K562 (cell line): ENCODE data around the gene SIK1. TPM values are rescaled to one million over a fixed set of nuclear protein-coding genes. Genes with fewer than 3 reads are reported as not detected.

Experiments
- ATAC-seq: fragments of 200-7000 bp; cut with Tn5 transposase; 3 replicates; pipeline ENCODE4 v1.9.1; 2020; ENCODE audit warnings: moderate library complexity
- BruUV-seq: library from RNA; stranded (reverse); fragments of 400-500 nt; replicated peaks from 2 replicates; lab custom pipeline; 2021; lab: Mats Ljungman, UMichigan
- CTCF ChIA-PET: fragments of 300-600 bp; formaldehyde crosslinking; extraction: SDS; loops from one replicate; lab custom pipeline; 2021; ENCODE audit warnings: low intra/inter-chr PET ratio; lab: Yijun Ruan, JAX
- POLR2A ChIA-PET: fragments of 300-600, 350-650 bp; sonication (Branson Sonifier 250); formaldehyde crosslinking; extraction: SDS; loops from one replicate; lab custom pipeline; 2021; ENCODE audit warnings: antibody characterized with exemption, inconsistent platforms; lab: Yijun Ruan, JAX
- DNase-seq, 4 experiments: peaks; one replicate each; pipeline versions ENCODE4 v3.0.0 to v3.0.0-alpha.2; 2011 to 2018; ENCODE audit warnings: low spot score in 3 of 4, mixed read lengths in 3 of 4; ENCODE audit errors: extremely low read depth in 1 of 4
- FAIRE-seq: peaks from 2 replicates; lab custom pipeline; 2011; peaks lifted over from hg19 to GRCh38; lab: Jason Lieb, UNC
- H2AFZ ChIP-seq: 2 replicates; pipeline ENCODE4 v1.6.0; 2011; ENCODE audit warnings: low read depth, low read length, control low read depth, inconsistent platforms
- H3K27ac ChIP-seq: fragments of 200-600 bp; 3 replicates; pipeline ENCODE4 v1.8.0; 2011; ENCODE audit warnings: low read depth, mild to moderate bottlenecking, control low read depth, inconsistent platforms, low read length, moderate library complexity, mixed read lengths; ENCODE audit errors: extremely low read depth
- H3K27me3 ChIP-seq, 2 experiments: fragments of 300-600 bp in 1 of 2; 2 replicates in 1 of 2; 3 replicates in 1 of 2; pipeline versions ENCODE4 v1.6.0 to v1.8.0; 2011; ENCODE audit warnings: inconsistent platforms in 2 of 2, low read length in 2 of 2, mild to moderate bottlenecking in 1 of 2, mixed read lengths in 1 of 2, moderate library complexity in 1 of 2; ENCODE audit not compliant: control insufficient read depth in 2 of 2, insufficient read depth in 2 of 2
- H3K36me3 ChIP-seq: fragments of 300-600 bp; 3 replicates; pipeline ENCODE4 v1.8.0; 2011; ENCODE audit warnings: mild to moderate bottlenecking, low read length, inconsistent platforms; ENCODE audit not compliant: control insufficient read depth, insufficient read depth
- H3K4me1 ChIP-seq, 2 experiments: fragments of 200-600 bp in 1 of 2; replicated peaks in 1 of 2; 2 replicates in 1 of 2; 3 replicates in 1 of 2; pipeline versions ENCODE4 v1.5.1 to v1.8.0; 2011; ENCODE audit warnings: inconsistent platforms in 2 of 2, low read length in 2 of 2, mild to moderate bottlenecking in 1 of 2, mixed read lengths in 1 of 2, moderate library complexity in 1 of 2; ENCODE audit not compliant: control insufficient read depth in 2 of 2, insufficient read depth in 2 of 2
- H3K4me2 ChIP-seq: 2 replicates; pipeline ENCODE4 v1.6.1; 2011; ENCODE audit warnings: low read length, control low read depth, inconsistent platforms, mixed read lengths; ENCODE audit not compliant: insufficient read depth
- H3K4me3 ChIP-seq: fragments of 200-600 bp; sonication (generic), shearing (Covaris generic); 2 replicates; pipeline ENCODE4 v1.5.1; 2016; ENCODE audit warnings: control low read depth, inconsistent platforms
- H3K79me2 ChIP-seq: fragments of 200-600 bp; 3 replicates; pipeline ENCODE4 v1.8.0; 2011; ENCODE audit warnings: low read length, inconsistent platforms; ENCODE audit not compliant: control insufficient read depth, insufficient read depth
- H3K9ac ChIP-seq, 2 experiments: 2 replicates each; pipeline versions ENCODE4 v1.6.0 to v1.6.1; 2011; ENCODE audit warnings: low read depth in 2 of 2, low read length in 2 of 2, control low read depth in 1 of 2, inconsistent platforms in 1 of 2, mild to moderate bottlenecking in 1 of 2, mixed read lengths in 1 of 2; ENCODE audit not compliant: insufficient read depth in 1 of 2
- H3K9me1 ChIP-seq: one replicate; pipeline ENCODE4 v1.6.0; 2011; ENCODE audit warnings: inconsistent platforms, mild to moderate bottlenecking, low read length, moderate library complexity; ENCODE audit not compliant: control insufficient read depth, insufficient read depth
- H3K9me3 ChIP-seq: replicated peaks from 2 replicates; pipeline ENCODE4 v1.5.1; 2011; ENCODE audit warnings: low read depth, low read length, inconsistent platforms; ENCODE audit not compliant: control insufficient read depth, insufficient read depth
- H4K20me1 ChIP-seq: replicated peaks from 2 replicates; pipeline ENCODE4 v1.6.1; 2011; ENCODE audit warnings: low read length, inconsistent platforms, mixed read lengths; ENCODE audit not compliant: control insufficient read depth, insufficient read depth
- ATF3 ChIP-seq, 2 experiments: fragments of 450-650 bp in 1 of 2; sonication (generic) in 1 of 2; formaldehyde crosslinking in 1 of 2; IDR thresholded peaks in 1 of 2; conservative IDR thresholded peaks in 1 of 2; 2 replicates each; pipeline versions ENCODE4 v1.6.1 to v1.8.1; 2016 to 2023; ENCODE audit warnings: mild to moderate bottlenecking in 2 of 2, moderate library complexity in 2 of 2, inconsistent platforms in 1 of 2, missing genetic modification reagents in 1 of 2
- BHLHE40 ChIP-seq: IDR thresholded peaks from 2 replicates; pipeline ENCODE4 v1.6.1; 2011; ENCODE audit warnings: low read length, improper control_type of control experiment
- FOSL1 ChIP-seq: fragments of 200-800 bp; sonication (Bioruptor generic); conservative IDR thresholded peaks from 2 replicates; pipeline ENCODE4 v1.6.1; 2016; ENCODE audit warnings: missing genetic modification characterization, missing compliant biosample characterization
- FOXP1 ChIP-seq: sonication (generic); formaldehyde crosslinking; IDR thresholded peaks from 2 replicates; pipeline ENCODE4 v1.8.0; 2022; ENCODE audit warnings: mild to moderate bottlenecking, missing genetic modification reagents
- HMBOX1 ChIP-seq: sonication (generic); IDR thresholded peaks from 2 replicates; pipeline ENCODE4 v1.6.1; 2016
- IRF2 ChIP-seq: sonication (generic); formaldehyde crosslinking; IDR thresholded peaks from 2 replicates; pipeline ENCODE4 v1.8.1; 2022; ENCODE audit warnings: mild to moderate bottlenecking, missing genetic modification reagents
- JUN ChIP-seq, 2 experiments: sonication (generic) in 1 of 2; formaldehyde crosslinking in 1 of 2; IDR thresholded peaks; 2 replicates each; pipeline versions ENCODE4 v1.6.1 to v1.8.0; 2012 to 2022; ENCODE audit warnings: borderline replicate concordance in 2 of 2, mild to moderate bottlenecking in 2 of 2, improper control_type of control experiment in 1 of 2, low read depth in 1 of 2, low read length in 1 of 2, missing genetic modification reagents in 1 of 2
- JUNB ChIP-seq: fragments of 450-650 bp; formaldehyde crosslinking; conservative IDR thresholded peaks from 2 replicates; pipeline ENCODE4 v1.4.0; 2020; ENCODE audit warnings: mild to moderate bottlenecking
- JUND ChIP-seq, 2 experiments: IDR thresholded peaks; 2 replicates in 1 of 2; 3 replicates in 1 of 2; pipeline ENCODE4 v1.6.1; 2011; ENCODE audit warnings: borderline replicate concordance in 2 of 2, low read depth in 2 of 2, low read length in 2 of 2, improper control_type of control experiment in 1 of 2, missing biosample characterization in 1 of 2, missing genetic modification characterization in 1 of 2, missing genetic modification reagents in 1 of 2
- KLF6 ChIP-seq: fragments of 250-450 bp; sonication (Bioruptor Pico); IDR thresholded peaks from 2 replicates; pipeline ENCODE4 v1.4.0; 2020; ENCODE audit warnings: mild to moderate bottlenecking, moderate library complexity, borderline replicate concordance
- NR4A1 ChIP-seq, 2 experiments: fragments of 250-450 bp in 1 of 2; fragments of 450-650 bp in 1 of 2; sonication (Bioruptor Pico) in 1 of 2; IDR thresholded peaks; 2 replicates each; pipeline versions ENCODE4 v1.4.0 to v1.6.1; 2016 to 2020; ENCODE audit warnings: mild to moderate bottlenecking in 2 of 2, missing compliant biosample characterization in 1 of 2, missing genetic modification characterization in 1 of 2, moderate library complexity in 1 of 2
- OTX1 ChIP-seq: fragments of 450-650 bp; formaldehyde crosslinking; IDR thresholded peaks from 2 replicates; pipeline ENCODE4 v1.4.0; 2022; ENCODE audit warnings: mild to moderate bottlenecking
- ZNF668 ChIP-seq: fragments of 250-450 bp; sonication (Bioruptor Pico); IDR thresholded peaks from 2 replicates; pipeline ENCODE4 v1.8.0; 2022; ENCODE audit warnings: mild to moderate bottlenecking, inconsistent platforms
- WGBS: fragments of 100-300 bp; shearing (Covaris generic); methylation state at CpG from one replicate; pipeline ENCODE4 v1.1.6; 2016; ENCODE audit warnings: low coverage, mixed read lengths; ENCODE audit not compliant: insufficient coverage; ENCODE audit errors: missing lambda C conversion rate; 5-methylcytosine and 5-hydroxymethylcytosine counted together
- in situ Hi-C: fragments of 300-500 bp; cut with MboI; formaldehyde crosslinking; loops from 4 replicates; pipeline ENCODE4 v1.15.0; 2018; ENCODE audit warnings: inconsistent platforms, mixed read lengths
- intact Hi-C: fragments of 100-400 bp; cut with micrococcal nuclease; formaldehyde crosslinking; loops from 2 replicates; pipeline ENCODE4 v1.14.2; 2022
- polyA plus RNA-seq, 8 experiments: library from polyadenylated mRNA; depleted of rRNA in 4 of 8; stranded (reverse) in 5 of 8; unstranded in 3 of 8; fragments of >200 nt; fragmentation: Nextera tagmentation in 2 of 8; fragmentation: Illumina TruSeq in 1 of 8; extraction: Ambion mirVana in 2 of 8; extraction: Trizol in 1 of 8; gene quantifications; 2 replicates each; pipeline versions ENCODE4 v1.2.1 to v1.2.3, GENCODE V29; 2011 to 2014; ENCODE audit warnings: inconsistent platforms in 1 of 8, missing spikeins in 1 of 8
- total RNA-seq, 7 experiments: library from RNA; depleted of rRNA in 6 of 7; stranded (reverse); fragments of >200 nt in 6 of 7; fragmentation: Illumina TruSeq in 2 of 7; extraction: Trizol in 2 of 7; gene quantifications; 2 replicates each; pipeline versions ENCODE4 v1.2.1 to v1.2.3, GENCODE V29; 2011 to 2021; ENCODE audit warnings: low replicate concordance in 1 of 7

The SIK1 gene
- total and polyA plus RNA-seq, 9 of the 15 experiments (the other 6 are each of a cell fraction or from before 2014, with no cell fraction given) = 0.45 to 4.3 (median 1.8) TPM; not detected in 2

- Histone ChIP-seq H3K9ac (no peak overlapping the region), H3K9me3 (no peaks in the 10 kb centered on the region), H4K20me1 (peaks cover 15% of the 10 kb centered on the region; the same call in 1 of the 2 replicates), H3K27ac (no peak overlapping the region), H3K79me2 (no peaks in the 10 kb centered on the region), H2AFZ (no peak overlapping the region), H3K4me2 (no peak overlapping the region), H3K36me3 (no peaks in the 10 kb centered on the region), H3K27me3 (peaks cover 38 to 93% of the 10 kb centered on the region in 2 experiments), H3K4me1 (peaks cover 0 to 21% of the 10 kb centered on the region in 2 experiments; a peak in 2 of 5 replicates), H3K9me1 (peaks cover under 1% of the 10 kb centered on the region), H3K4me3 (no peak overlapping the region)
- in situ Hi-C loops (no loop called here), intact Hi-C loops (no loop called here)
- WGBS = 2% methylated on average over 12 of the region's 14 CpGs
- DNase-seq (no peak), FAIRE-seq (no peak), ATAC-seq (no peak)
- CTCF ChIA-PET = no interaction called here
- no TSS peak for BruUV-seq
- POLR2A ChIA-PET = no interaction called here
- TF ChIP-seq JUN (IDR thresholded peaks at IDR 0.05; ENCODE audit: borderline replicate concordance, low read depth, low read length) (0 out of 2 replicates have a peak, but pooled peaks have one; percentile 11), JUN (CRISPR knock-in tag; IDR thresholded peaks at IDR 0.05; ENCODE audit: borderline replicate concordance) (no peak), NR4A1 (CRISPR knock-in tag; IDR thresholded peaks at IDR 0.05) (no peak), NR4A1 (tag; IDR thresholded peaks at IDR 0.05) (no peak), ZNF668 (no peak), JUNB (CRISPR knock-in tag) (0 out of 2 replicates have a peak, but pooled peaks have one; percentile 46), KLF6 (CRISPR knock-in tag) (no peak), BHLHE40 (peak; percentile 65; the same call in 1 of the 2 replicates), OTX1 (CRISPR knock-in tag) (no peak), ATF3 (IDR thresholded peaks at IDR 0.05) (peak; percentile 75), ATF3 (CRISPR knock-in tag; conservative IDR thresholded peaks at IDR 0.05) (no peak), HMBOX1 (no peak), JUND (IDR thresholded peaks at IDR 0.05; ENCODE audit: borderline replicate concordance, low read depth, low read length) (peak; percentile 65; the same call in 1 of the 2 replicates), JUND (tag; IDR thresholded peaks at IDR 0.05; ENCODE audit: borderline replicate concordance, low read depth, low read length) (peak; percentile 27; the same call in 1 of the 3 replicates), FOXP1 (CRISPR knock-in tag) (no peak), IRF2 (CRISPR knock-in tag) (no peak), FOSL1 (tag) (peak; percentile 49)
Measured at GRCh38 chr21:43369124-43369523, 57.8 kb downstream of the SIK1 start.
